Urothelium cell line (cell line): ENCODE results near the gene DGLUCY.
"Not testable (repeated sequence)": the region's sequence is repeated elsewhere in the genome, so short reads cannot be mapped to it uniquely, and the experiment has no call there.

Experiments used
- DNase-seq: peaks from one replicate; pipeline ENCODE4 v3.0.0; 2011; ENCODE audit warnings: low spot score, mixed read lengths
- FAIRE-seq: peaks from 2 replicates; lab custom pipeline; 2011; peaks lifted over from hg19 to GRCh38; lab: Jason Lieb, UNC

The DGLUCY gene

GRCh38 chr14:91253795-91254323 lies 140.0 kb downstream of the DGLUCY start:
- FAIRE-seq = no peak
- DNase-seq = no peak

GRCh38 chr14:91254461-91254860 lies 140.6 kb downstream of the DGLUCY start:
- FAIRE-seq (no peak), DNase-seq (no peak)

DNA sequence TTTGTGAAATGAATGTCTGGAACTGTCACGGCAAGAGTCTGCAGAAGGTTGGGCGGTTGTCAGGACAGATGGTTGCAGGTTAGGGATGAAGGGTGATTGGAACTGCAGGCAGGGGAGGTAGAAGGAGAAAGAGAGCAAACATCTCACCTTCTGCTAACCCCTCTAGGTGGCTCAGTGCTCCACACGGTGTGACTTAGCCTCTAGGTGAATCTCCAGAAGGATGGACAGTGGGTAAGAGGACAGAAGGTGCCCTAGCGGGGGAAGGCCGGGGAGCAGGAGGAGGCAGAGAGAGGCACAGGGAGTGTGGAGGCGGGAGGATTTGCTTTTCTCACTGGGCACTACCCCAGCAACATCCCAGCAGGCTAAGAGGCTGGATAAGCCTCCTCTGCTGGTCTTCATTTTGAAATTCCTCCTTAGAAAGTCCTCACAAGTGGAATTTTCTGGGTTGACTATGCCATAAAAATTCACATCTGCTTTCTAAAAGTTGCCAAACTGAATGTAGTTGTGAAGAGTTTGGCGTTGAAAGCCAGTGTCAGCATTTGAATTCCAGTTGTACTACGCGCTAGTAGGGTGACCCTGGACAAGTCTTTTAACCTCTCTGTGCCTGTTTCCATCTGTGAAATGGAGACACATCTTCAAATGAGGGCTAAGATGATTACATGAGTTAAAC lies 141.3 kb downstream of the DGLUCY start:
- FAIRE-seq (no peak), DNase-seq (no peak)

DNA sequence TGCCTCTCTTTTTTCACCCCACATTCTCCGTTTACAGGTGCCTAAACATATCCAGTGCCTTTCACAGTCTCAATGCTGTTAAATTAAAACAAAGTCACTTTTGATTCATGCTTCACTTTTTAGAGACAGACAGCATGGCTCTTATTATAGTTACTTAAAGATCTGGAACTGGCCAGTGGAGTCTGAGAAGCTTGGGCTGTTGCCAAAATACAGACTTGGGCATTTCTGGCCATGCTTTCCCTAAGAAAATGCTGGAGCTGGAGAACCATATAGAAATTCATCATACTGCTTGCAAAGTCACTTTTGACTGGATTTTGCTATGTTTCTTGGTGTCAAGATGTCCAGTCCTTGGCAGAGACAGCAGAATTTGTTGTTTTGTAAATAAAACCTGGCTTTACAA lies 142.8 kb downstream of the DGLUCY start:
- DNase-seq = no peak

DNA sequence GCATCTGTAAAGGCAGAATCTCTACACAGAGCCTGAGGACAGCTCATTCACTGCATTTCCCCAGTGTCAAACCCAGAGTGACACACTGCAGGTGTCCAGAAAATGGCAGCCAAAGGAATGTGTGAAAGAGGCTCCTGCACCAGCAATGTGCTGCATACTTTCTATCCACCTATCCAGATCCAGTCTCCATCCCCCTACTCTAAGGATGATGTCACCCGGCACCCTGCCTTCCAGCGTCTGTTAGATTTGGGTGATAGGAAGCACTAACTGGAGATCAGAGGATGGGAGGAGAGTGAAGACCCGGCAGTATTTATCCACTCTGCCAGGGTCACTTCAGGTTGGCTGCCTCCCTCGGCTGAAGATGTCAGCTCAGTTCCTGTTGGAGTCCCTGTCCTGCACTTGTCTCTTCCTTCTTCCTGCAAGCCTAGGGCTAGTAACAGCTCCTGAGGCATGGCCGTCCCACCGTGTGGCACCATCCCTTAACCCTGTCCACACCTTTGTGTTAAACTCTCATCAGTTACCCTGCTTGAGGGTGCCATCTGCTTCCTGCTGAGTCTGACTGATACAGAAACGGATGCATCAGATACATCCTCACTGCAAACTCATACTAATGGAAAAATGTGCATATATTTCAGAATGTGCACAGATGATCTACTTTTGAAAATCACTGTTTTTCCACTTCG lies 143.6 kb downstream of the DGLUCY start:
- DNase-seq (no peak), FAIRE-seq (no peak)

More for the DNA sequence above, 142.8 kb downstream of the DGLUCY start:
- no peak for FAIRE-seq

DNA sequence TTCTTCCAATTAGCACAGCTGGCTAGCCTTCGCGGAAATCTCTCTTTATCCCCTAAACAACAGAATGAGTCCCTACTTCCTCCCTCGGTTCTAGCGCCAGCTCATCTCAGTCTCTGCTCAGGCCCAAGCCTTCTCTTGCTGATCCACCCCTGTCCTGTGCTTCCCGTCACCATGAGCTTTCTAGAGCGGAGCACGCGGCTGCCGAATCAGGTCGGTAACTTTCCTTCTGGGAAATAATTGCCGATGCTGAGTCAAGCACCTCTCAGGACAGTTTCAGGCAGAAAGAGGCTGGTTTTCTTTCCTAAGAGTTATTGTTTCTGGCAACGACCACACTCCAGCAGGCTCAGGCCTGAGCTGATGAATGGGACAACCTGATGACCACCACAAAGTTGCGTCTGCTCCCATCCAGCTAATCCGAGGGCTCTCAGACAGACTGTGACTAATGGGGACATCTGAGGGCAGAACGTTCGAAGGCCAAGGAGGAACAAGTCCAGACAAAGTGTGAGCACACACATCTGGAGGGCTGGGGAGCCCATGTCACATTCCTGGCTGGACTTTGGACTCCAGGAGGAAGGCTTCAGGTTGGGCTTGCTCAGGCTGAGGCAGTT lies 144.2 kb downstream of the DGLUCY start:
- no peak for FAIRE-seq

GRCh38 chr14:91258876-91259275 lies 145.0 kb downstream of the DGLUCY start:
- DNase-seq = no peak
- FAIRE-seq = no peak

More for the DNA sequence above, 144.2 kb downstream of the DGLUCY start:
- no peak for DNase-seq

DNA sequence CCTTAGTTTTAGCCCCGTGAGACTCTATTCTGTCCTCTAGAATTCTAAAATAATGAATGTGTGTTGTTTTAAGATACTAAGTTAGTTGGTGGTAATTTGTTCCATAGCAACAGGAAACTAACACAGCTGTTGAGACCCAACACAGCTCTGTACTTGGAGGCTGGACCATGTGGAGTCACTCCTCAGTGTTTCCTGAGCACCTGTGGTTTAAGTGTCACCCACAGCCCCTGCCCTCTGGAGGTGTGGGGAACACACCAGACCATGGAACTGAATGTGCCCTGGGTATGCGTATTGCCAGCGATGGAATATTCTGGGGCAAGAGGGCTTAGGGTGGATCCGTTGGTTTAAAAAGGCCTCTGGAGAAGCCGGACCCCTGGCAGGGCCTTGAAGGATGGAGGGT lies 147.2 kb downstream of the DGLUCY start:
- no peak for FAIRE-seq
- DNase-seq = no peak

GRCh38 chr14:91261986-91262549 lies 148.2 kb downstream of the DGLUCY start:
- FAIRE-seq (no peak), DNase-seq (no peak)

GRCh38 chr14:91263329-91263728 lies 149.5 kb downstream of the DGLUCY start:
- FAIRE-seq (no peak), DNase-seq (no peak)

GRCh38 chr14:91264151-91265150 lies 150.6 kb downstream of the DGLUCY start:
- FAIRE-seq (no peak), DNase-seq (no peak)

- DNase-seq (no peak), FAIRE-seq (no peak)
These were observed 151.5 kb downstream of the DGLUCY start for GRCh38 chr14:91265404-91265803.

DNA sequence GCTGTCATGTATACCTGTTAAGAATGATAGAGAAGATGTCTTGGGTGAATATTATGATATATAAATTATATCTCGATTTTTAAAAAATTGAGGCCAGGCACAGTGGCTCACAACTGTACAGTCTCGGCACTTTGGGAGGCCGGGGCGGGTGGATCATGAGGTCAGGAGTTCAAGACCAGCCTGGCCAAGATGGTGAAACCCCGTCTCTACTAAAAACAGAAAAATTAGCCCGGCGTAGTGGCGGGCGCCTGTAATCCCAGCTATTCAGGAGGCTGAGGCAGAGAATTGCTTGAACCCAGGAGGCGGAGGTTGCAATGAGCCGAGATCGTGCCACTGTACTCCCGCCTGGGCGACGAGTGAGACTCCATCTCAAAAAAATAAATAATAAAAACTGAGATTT lies 152.4 kb downstream of the DGLUCY start:
- DNase-seq, FAIRE-seq: not testable (repeated sequence)

DNA sequence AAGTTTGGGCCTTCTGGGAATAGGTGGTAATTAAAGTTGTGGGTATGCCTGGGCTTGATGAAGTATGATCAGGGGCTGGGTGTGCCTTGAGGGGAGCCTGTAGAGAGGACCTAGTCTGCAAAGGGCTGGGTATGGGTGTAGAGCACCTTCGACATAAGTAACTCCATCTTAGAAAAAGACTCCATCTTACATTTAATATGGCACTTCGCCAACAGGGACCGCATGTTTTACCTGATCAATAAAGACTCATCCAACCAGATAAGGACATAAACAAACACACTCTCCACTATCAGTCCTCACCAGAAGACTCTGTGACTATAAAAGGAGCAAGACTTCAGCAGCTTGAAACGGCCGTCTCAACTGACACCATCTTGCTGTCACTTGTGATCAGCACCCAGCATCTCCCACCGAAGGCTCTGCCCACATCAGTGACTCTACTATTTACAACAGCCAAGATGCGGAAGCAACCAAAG lies 154.1 kb downstream of the DGLUCY start:
- FAIRE-seq (no peak), DNase-seq (no peak)

GRCh38 chr14:91269076-91269991 lies 155.5 kb downstream of the DGLUCY start:
- no peak for DNase-seq
- no peak for FAIRE-seq

GRCh38 chr14:91270188-91270587 lies 156.3 kb downstream of the DGLUCY start:
- no peak for FAIRE-seq
- no peak for DNase-seq

DNA sequence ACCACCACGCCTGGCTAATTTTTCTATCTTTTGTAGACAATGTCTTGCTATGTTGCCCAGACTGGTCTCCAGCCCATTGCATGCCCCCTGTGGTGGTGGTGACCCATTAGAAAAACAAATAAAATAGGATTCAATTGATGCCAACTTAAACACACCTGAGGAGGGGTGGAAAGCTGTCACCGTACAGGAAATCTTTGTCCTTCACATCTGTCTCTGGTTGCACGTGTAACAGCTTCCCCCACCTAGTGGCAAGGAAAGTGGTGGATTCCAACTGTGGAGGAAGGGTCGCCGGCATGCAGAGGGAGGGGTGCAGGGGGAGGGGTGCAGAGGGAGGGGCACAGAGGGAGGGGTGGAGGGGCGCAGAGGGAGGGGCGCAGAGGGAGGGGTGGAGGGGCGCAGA lies 156.7 kb downstream of the DGLUCY start:
- FAIRE-seq (no peak), DNase-seq (no peak)

- DNase-seq (no peak), FAIRE-seq (no peak)
These were observed 157.8 kb downstream of the DGLUCY start for GRCh38 chr14:91271639-91272038.
